Measurements from ENCODE around the gene RPS19BP1.

The RPS19BP1 gene

DNA sequence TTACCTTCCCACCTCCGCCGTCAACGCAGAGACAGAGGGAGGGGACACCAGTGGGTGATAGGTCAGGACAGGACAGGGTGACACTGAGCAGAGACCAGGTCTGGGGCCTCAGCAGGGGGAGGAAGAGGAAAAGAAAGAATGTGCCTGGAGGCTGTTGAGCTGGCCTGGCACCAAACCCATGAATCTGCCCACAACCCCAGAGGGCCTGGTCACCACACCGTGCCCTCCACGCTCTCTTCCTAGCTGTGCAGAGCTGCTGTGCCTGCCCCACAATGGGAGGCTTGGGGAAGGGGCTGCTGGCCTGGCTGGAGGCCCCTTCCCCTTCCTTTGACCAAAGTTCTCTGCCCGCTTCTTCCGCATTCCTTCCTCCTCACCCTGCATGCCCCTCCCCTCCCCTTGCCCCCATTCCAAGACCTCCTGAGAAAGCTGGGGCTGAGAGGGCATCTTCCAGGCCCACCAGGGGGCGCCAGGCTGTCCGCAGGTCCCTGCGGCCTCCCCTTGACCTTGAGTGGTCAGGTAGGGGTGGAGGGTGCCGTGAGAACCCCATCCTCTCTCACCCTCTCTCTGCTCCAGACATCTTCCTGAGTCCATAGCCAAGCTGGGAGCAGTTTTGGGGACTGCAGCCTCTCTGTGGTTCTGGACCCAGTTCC, 27.0 kb upstream of the RPS19BP1 start:
- TF ChIP-seq, protein P1, sequence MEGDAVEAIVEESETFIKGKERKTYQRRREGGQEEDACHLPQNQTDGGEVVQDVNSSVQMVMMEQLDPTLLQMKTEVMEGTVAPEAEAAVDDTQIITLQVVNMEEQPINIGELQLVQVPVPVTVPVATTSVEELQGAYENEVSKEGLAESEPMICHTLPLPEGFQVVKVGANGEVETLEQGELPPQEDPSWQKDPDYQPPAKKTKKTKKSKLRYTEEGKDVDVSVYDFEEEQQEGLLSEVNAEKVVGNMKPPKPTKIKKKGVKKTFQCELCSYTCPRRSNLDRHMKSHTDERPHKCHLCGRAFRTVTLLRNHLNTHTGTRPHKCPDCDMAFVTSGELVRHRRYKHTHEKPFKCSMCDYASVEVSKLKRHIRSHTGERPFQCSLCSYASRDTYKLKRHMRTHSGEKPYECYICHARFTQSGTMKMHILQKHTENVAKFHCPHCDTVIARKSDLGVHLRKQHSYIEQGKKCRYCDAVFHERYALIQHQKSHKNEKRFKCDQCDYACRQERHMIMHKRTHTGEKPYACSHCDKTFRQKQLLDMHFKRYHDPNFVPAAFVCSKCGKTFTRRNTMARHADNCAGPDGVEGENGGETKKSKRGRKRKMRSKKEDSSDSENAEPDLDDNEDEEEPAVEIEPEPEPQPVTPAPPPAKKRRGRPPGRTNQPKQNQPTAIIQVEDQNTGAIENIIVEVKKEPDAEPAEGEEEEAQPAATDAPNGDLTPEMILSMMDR (IDR thresholded peaks at IDR 0.05; ENCODE audit: low read depth, low read length, missing control alignments): peak; percentile 68
- H3K4me3 ChIP-seq (ENCODE audit: low read depth, low read length): no peak overlapping the region
- DNase-seq (ENCODE audit: low read depth): no peak

DNA sequence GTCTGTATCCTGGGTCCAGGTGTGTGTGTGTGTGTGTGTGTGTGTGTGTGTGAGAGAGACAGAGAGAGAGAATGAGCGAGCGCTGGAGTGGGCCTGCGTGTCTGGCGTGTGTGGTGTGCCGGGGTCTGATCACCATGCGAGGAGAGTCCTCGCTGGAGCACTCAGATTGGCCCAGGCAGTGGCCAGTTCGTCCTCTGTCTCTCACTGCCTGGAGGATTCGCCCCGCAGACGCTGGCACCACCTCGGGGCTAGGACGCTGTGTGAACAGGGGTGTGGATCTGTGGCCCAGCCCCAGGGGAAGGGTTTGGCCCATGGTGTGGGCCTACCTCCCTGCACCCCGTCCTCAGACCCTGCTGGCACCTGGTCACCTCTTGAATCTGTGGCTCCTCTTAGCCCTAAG, 26.4 kb upstream of the RPS19BP1 start:
- TF ChIP-seq, protein P1 (IDR thresholded peaks at IDR 0.05; ENCODE audit: low read depth, low read length, missing control alignments): no peak
- DNase-seq (ENCODE audit: low read depth): no peak
- no peak overlapping the region for H3K4me3 ChIP-seq (ENCODE audit: low read depth, low read length)

DNA sequence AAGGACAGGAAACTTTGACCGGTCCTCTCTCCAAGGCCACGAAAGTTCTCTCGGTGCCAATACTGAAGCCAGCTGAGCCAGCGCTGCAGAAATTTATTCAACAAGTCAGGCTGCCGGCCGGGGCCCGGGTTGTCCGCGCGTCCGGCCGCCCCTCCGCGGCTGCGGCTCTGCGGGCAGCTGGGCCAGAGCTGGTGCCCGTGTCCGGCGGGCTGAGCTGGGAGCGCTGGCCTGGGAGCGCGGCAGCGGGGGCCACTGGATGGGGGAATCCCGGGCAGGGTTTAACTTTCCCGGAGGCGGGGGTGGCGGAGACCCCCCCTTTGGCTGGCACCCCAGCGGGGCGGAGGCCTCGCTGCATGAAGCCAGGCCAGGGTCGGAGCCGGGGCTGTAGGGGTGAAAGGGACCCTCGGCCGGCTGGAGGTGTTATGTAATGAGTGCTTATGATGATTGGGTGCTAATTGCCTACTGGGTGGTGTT, 25.7 kb upstream of the RPS19BP1 start:
- TF ChIP-seq, protein P1 (IDR thresholded peaks at IDR 0.05; ENCODE audit: low read depth, low read length, missing control alignments): no peak
- no peak for DNase-seq (ENCODE audit: low read depth)
- H3K4me3 ChIP-seq (ENCODE audit: low read depth, low read length): no peak overlapping the region

DNA sequence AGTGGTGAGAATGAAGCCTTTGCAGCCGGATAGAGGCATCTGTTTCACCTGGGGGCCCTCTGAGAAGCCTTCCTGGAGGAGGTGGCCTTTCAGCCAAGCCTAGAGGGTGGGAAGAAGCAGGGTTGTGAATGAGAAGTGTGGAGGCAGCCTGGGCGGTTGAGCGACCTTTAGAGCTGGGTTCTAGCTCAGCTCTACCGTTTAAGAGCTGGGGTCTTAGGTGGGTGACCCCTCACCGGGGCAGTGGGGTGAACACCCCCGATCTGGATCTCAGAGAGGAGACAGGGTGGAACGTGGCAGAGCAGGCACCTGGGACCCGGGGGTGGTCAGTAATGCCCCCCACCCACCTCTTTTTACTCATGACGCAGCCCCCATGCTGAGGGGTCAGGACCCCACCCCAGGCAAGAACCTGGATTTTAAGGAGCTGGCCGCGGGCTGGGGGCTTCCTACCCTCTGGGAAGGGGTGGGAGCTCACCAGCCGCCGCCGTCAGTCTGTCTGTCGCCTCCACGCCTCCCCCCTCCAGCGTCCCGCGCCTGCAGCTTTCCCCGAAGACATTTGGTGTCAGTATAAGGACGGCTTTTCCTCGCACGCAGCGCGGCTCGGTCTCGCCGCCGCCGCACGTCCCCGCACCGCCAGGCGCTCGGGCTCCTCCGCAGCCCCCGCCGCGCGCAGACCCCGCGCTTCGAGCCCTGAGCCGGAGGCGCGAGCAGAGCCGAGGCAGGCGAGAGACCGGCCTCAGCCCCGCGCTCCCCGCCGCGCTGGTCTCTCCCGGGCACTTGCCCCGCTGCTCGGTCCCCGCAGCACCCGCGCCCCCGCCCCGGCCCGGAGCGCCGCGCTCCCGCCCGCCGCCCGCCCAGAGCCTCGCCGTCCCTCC, 24.7 kb upstream of the RPS19BP1 start:
- DNase-seq (ENCODE audit: low read depth): no peak
- no peak overlapping the region for H3K4me3 ChIP-seq (ENCODE audit: low read depth, low read length)
- TF ChIP-seq, protein P1 (IDR thresholded peaks at IDR 0.05; ENCODE audit: low read depth, low read length, missing control alignments): no peak

DNA sequence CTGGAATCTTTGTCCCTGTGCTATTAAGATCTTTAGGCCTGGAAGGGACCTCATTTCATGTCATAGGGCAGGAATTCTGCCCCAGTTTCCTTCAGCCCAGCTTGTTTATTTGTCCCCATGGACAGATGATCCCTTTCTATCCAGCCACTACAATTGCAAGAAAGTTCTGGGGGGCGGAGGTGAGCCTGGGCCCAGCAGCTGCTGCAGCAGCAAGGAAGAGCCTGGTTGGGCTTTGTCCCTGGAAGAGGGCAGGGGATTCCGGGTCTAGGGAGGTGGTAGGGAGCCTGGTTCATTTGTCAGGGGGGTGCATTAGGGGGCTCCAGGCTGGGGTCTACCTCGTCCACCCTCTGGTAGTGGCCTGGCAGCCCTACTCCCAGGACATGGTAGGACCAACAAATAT, 21.6 kb upstream of the RPS19BP1 start:
- no peak for DNase-seq (ENCODE audit: low read depth)
- H3K4me3 ChIP-seq (ENCODE audit: low read depth, low read length): no peak overlapping the region
- TF ChIP-seq, protein P1 (IDR thresholded peaks at IDR 0.05; ENCODE audit: low read depth, low read length, missing control alignments): no peak

DNA sequence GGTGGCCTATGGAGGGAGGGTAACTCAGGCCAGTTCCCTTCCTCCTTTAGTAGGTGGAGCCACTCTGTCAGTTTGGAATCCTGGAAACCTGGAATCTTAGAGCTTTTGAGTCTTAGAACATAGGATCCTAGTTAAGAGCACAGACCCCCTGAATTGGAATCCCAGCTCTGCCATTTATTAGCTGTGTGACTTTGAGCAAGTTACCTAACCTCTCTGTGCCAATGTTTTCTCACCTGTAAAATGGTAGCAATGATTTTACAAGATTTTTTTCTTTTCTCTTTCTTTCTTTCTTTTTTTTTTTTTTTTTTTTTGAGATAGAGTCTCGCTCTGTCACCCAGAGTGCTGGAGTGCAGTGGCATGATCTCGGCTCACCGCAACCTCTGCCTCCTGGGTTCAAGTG, 20.9 kb upstream of the RPS19BP1 start:
- TF ChIP-seq, protein P1 (IDR thresholded peaks at IDR 0.05; ENCODE audit: low read depth, low read length, missing control alignments): no peak
- no peak overlapping the region for H3K4me3 ChIP-seq (ENCODE audit: low read depth, low read length)
- DNase-seq (ENCODE audit: low read depth): no peak
